GM19193 (cell line): Measurements from ENCODE around the gene HOXD13.

Experiments
- POLR2A ChIP-seq: IDR thresholded peaks from 4 replicates; pipeline ENCODE4 v1.6.1; 2011; ENCODE audit not compliant: insufficient read depth, insufficient read length; ENCODE audit errors: extremely low read depth

The HOXD13 gene

GRCh38 chr2:176096243-176096985, 3.9 kb downstream of the HOXD13 start:
- TF ChIP-seq POLR2A, result no peak

- no peak for TF ChIP-seq POLR2A
Measured at GRCh38 chr2:176096986-176097819, 4.7 kb downstream of the HOXD13 start.

- no peak for TF ChIP-seq POLR2A
Measured at GRCh38 chr2:176097820-176098365, 5.4 kb downstream of the HOXD13 start.

GRCh38 chr2:176098366-176099158, 6.0 kb downstream of the HOXD13 start:
- TF ChIP-seq POLR2A, result no peak

- TF ChIP-seq POLR2A, result no peak
Measured at GRCh38 chr2:176099159-176099727, 6.7 kb downstream of the HOXD13 start.

- no peak for TF ChIP-seq POLR2A
Measured at GRCh38 chr2:176099728-176100546, 7.4 kb downstream of the HOXD13 start, which contains the start of gene HOXD12. Gene HOXD12, plus strand, starts transcription at chr2:176099795. Its CDS starts 7 bp downstream, at chr2:176099802.

GRCh38 chr2:176100547-176101140, 8.1 kb downstream of the HOXD13 start:
- no peak for TF ChIP-seq POLR2A

GRCh38 chr2:176101216-176101830, 8.8 kb downstream of the HOXD13 start:
- no peak for TF ChIP-seq POLR2A

- TF ChIP-seq POLR2A, result no peak
Measured at GRCh38 chr2:176101842-176102241, 9.3 kb downstream of the HOXD13 start.

- TF ChIP-seq POLR2A, result no peak
Measured at GRCh38 chr2:176102309-176102866, 9.9 kb downstream of the HOXD13 start.

GRCh38 chr2:176103194-176103593, 10.7 kb downstream of the HOXD13 start:
- no peak for TF ChIP-seq POLR2A

- TF ChIP-seq POLR2A, result no peak
Measured at GRCh38 chr2:176103742-176104315, 11.3 kb downstream of the HOXD13 start.
